GM20431 (cell line): ENCODE results near the gene CCDC50.

ENCODE experiments used
- in situ Hi-C: fragments of 300-500 bp; cut with MseI, MboI; formaldehyde crosslinking; loops from one replicate; pipeline ENCODE4 v1.15.0; 2020; ENCODE audit warnings: low sequenced_read_pairs; ENCODE audit not compliant: unreplicated experiment

The CCDC50 gene

GRCh38 chr3:191328962-191329653, at the start of gene CCDC50:
Gene CCDC50, plus strand, starts transcription at chr3:191329394. Its CDS starts 281 bp downstream, at chr3:191329675.
- in situ Hi-C loops, result no loop called here

- in situ Hi-C loops, result no loop called here
Observed at GRCh38 chr3:191280111-191280510, 49.1 kb upstream of the CCDC50 start.

GRCh38 chr3:191280882-191281281, 48.3 kb upstream of the CCDC50 start:
- in situ Hi-C loops, result no loop called here

- in situ Hi-C loops, result no loop called here
Observed at GRCh38 chr3:191282251-191283185, 46.7 kb upstream of the CCDC50 start.

- in situ Hi-C loops, result no loop called here
Observed at GRCh38 chr3:191283400-191283799, 45.8 kb upstream of the CCDC50 start.

- in situ Hi-C loops, result no loop called here
Observed at GRCh38 chr3:191290311-191291025, 38.7 kb upstream of the CCDC50 start.

GRCh38 chr3:191292243-191293015, 36.8 kb upstream of the CCDC50 start:
- in situ Hi-C loops, result no loop called here

GRCh38 chr3:191294291-191294690, 34.9 kb upstream of the CCDC50 start:
- in situ Hi-C loops, result no loop called here

GRCh38 chr3:191296041-191296541, 33.1 kb upstream of the CCDC50 start:
- in situ Hi-C loops, result no loop called here

GRCh38 chr3:191298846-191299245, 30.3 kb upstream of the CCDC50 start:
- in situ Hi-C loops, result no loop called here

GRCh38 chr3:191300422-191300821, 28.8 kb upstream of the CCDC50 start:
- in situ Hi-C loops, result no loop called here

- in situ Hi-C loops, result no loop called here
Observed at GRCh38 chr3:191301017-191301416, 28.2 kb upstream of the CCDC50 start.

GRCh38 chr3:191301782-191302411, 27.3 kb upstream of the CCDC50 start:
- in situ Hi-C loops, result no loop called here

- in situ Hi-C loops, result no loop called here
Observed at GRCh38 chr3:191302451-191302850, 26.7 kb upstream of the CCDC50 start.

GRCh38 chr3:191303596-191303995, 25.6 kb upstream of the CCDC50 start:
- in situ Hi-C loops, result no loop called here

- in situ Hi-C loops, result no loop called here
Observed at GRCh38 chr3:191306428-191306827, 22.8 kb upstream of the CCDC50 start.

- in situ Hi-C loops, result no loop called here
Observed at GRCh38 chr3:191307341-191307740, 21.9 kb upstream of the CCDC50 start.

- in situ Hi-C loops, result no loop called here
Observed at GRCh38 chr3:191313296-191313695, 15.9 kb upstream of the CCDC50 start.

GRCh38 chr3:191314109-191314728, 15.0 kb upstream of the CCDC50 start:
- in situ Hi-C loops, result no loop called here
